H1 (cell line): ENCODE data around the gene FBXL17. TPM values are rescaled to one million over a fixed set of nuclear protein-coding genes. Genes with fewer than 3 reads are reported as not detected.

Experiments used
- CTCF ChIA-PET: fragments of 300-600 bp; sonication (Branson Sonifier 250); formaldehyde crosslinking; loops from one replicate; lab custom pipeline; 2021; ENCODE audit not compliant: partially characterized antibody; lab: Charles Lee
- POLR2A ChIA-PET: fragments of 300-600 bp; sonication (Branson Sonifier 250); formaldehyde crosslinking; loops from one replicate; lab custom pipeline; 2021; ENCODE audit warnings: inconsistent platforms; ENCODE audit not compliant: partially characterized antibody; lab: Charles Lee
- DNase-seq, 2 experiments: peaks; one replicate each; pipeline versions ENCODE4 v3.0.0 to v3.0.0-alpha.2; 2010 to 2022; ENCODE audit warnings: low spot score in 2 of 2, low read depth in 1 of 2, mixed read lengths in 1 of 2
- FAIRE-seq: peaks from 2 replicates; lab custom pipeline; 2011; peaks lifted over from hg19 to GRCh38; lab: Jason Lieb, UNC
- H2AFZ ChIP-seq: 2 replicates; pipeline ENCODE4 v1.8.1; 2012; ENCODE audit warnings: low read length, inconsistent platforms
- H2AK5ac ChIP-seq: 2 replicates; pipeline ENCODE4 v1.6.1; 2013; ENCODE audit warnings: low read depth, low read length
- H2BK120ac ChIP-seq: replicated peaks from 2 replicates; pipeline ENCODE3; 2013; ENCODE audit warnings: low read depth, low read length, inconsistent platforms
- H2BK12ac ChIP-seq: 2 replicates; pipeline ENCODE4 v1.6.1; 2013; ENCODE audit warnings: low read depth, low read length
- H2BK15ac ChIP-seq: 2 replicates; pipeline ENCODE4 v1.6.1; 2013; ENCODE audit warnings: low read length
- H2BK20ac ChIP-seq: 2 replicates; pipeline ENCODE4 v1.6.1; 2013; ENCODE audit warnings: low read length
- H2BK5ac ChIP-seq: 2 replicates; pipeline ENCODE4 v1.6.1; 2013; ENCODE audit warnings: low read depth, low read length
- H3K14ac ChIP-seq: 2 replicates; pipeline ENCODE4 v1.6.1; 2013; ENCODE audit warnings: inconsistent platforms; ENCODE audit not compliant: insufficient read length
- H3K18ac ChIP-seq: 2 replicates; pipeline ENCODE4 v1.6.1; 2013; ENCODE audit warnings: low read length; ENCODE audit errors: extremely low read depth
- H3K23ac ChIP-seq: 2 replicates; pipeline ENCODE4 v1.6.1; 2013; ENCODE audit warnings: inconsistent platforms; ENCODE audit not compliant: insufficient read length
- H3K23me2 ChIP-seq: 2 replicates; pipeline ENCODE4 v1.6.1; 2013; ENCODE audit warnings: low read depth, low read length
- H3K27ac ChIP-seq: 2 replicates; pipeline ENCODE4 v1.6.1; 2011; ENCODE audit warnings: low read depth, low read length, inconsistent platforms
- H3K27me3 ChIP-seq, 4 experiments: replicated peaks in 1 of 4; 1 replicate in 1 of 4; 2 replicates in 3 of 4; pipeline versions ENCODE4 v1.6.1 to v1.8.1; 2011 to 2013; ENCODE audit warnings: low read length in 3 of 4, mild to moderate bottlenecking in 3 of 4, inconsistent platforms in 2 of 4, mixed read lengths in 2 of 4, moderate library complexity in 1 of 4; ENCODE audit not compliant: control insufficient read depth in 3 of 4, insufficient read depth in 3 of 4; ENCODE audit errors: extremely low read depth in 1 of 4
- H3K36me3 ChIP-seq, 4 experiments: 2 replicates each; pipeline versions ENCODE4 v1.6.1 to v1.8.1; 2011 to 2013; ENCODE audit warnings: mild to moderate bottlenecking in 4 of 4, low read length in 3 of 4, moderate library complexity in 2 of 4, control low read depth in 1 of 4, inconsistent platforms in 1 of 4; ENCODE audit not compliant: insufficient read depth in 4 of 4, control insufficient read depth in 2 of 4
- H3K4ac ChIP-seq: replicated peaks from 2 replicates; pipeline ENCODE3; 2013; ENCODE audit warnings: low read length, low read depth, mixed read lengths, inconsistent platforms; ENCODE audit not compliant: insufficient read length
- H3K4me1 ChIP-seq, 4 experiments: replicated peaks in 1 of 4; 1 replicate in 1 of 4; 2 replicates in 3 of 4; pipeline versions ENCODE4 v1.6.1 to v1.8.1; 2011 to 2013; ENCODE audit warnings: low read length in 3 of 4, inconsistent platforms in 2 of 4, mixed read lengths in 1 of 4; ENCODE audit not compliant: insufficient read depth in 4 of 4, control insufficient read depth in 3 of 4
- H3K4me2 ChIP-seq, 2 experiments: 2 replicates each; pipeline versions ENCODE4 v1.6.1 to v1.8.1; 2011 to 2013; ENCODE audit warnings: low read depth in 2 of 2, low read length in 2 of 2, control low read depth in 1 of 2, inconsistent platforms in 1 of 2, mild to moderate bottlenecking in 1 of 2; ENCODE audit not compliant: insufficient read depth in 1 of 2
- H3K4me3 ChIP-seq, 4 experiments: fragments of 200-600, 300-600 bp in 1 of 4; sonication (generic), shearing (Covaris generic), sonication (Bioruptor Twin) in 1 of 4; 2 replicates each; pipeline versions ENCODE4 v1.5.1 to v1.8.1; 2011 to 2016; ENCODE audit warnings: low read length in 4 of 4, low read depth in 3 of 4, control low read depth in 2 of 4, inconsistent platforms in 2 of 4, mild to moderate bottlenecking in 2 of 4, mixed read lengths in 1 of 4, moderate library complexity in 1 of 4; ENCODE audit not compliant: insufficient read depth in 2 of 4; ENCODE audit errors: extremely low read depth in 1 of 4
- H3K56ac ChIP-seq: replicated peaks from 2 replicates; pipeline ENCODE3; 2013; ENCODE audit warnings: low read depth, mild to moderate bottlenecking, mixed read lengths, low read length, inconsistent platforms; ENCODE audit not compliant: insufficient read length
- H3K79me1 ChIP-seq: 2 replicates; pipeline ENCODE4 v1.6.1; 2013; ENCODE audit warnings: low read depth, low read length, control low read depth
- H3K79me2 ChIP-seq, 2 experiments: 2 replicates each; pipeline versions ENCODE4 v1.6.1 to v1.8.1; 2012 to 2013; ENCODE audit warnings: low read length in 2 of 2, mild to moderate bottlenecking in 2 of 2, inconsistent platforms in 1 of 2; ENCODE audit not compliant: insufficient read depth in 2 of 2, control insufficient read depth in 1 of 2
- H3K9ac ChIP-seq, 4 experiments: replicated peaks in 1 of 4; 1 replicate in 1 of 4; 2 replicates in 3 of 4; pipeline versions ENCODE4 v1.6.1 to v1.8.1; 2011 to 2013; ENCODE audit warnings: low read depth in 3 of 4, low read length in 3 of 4, control low read depth in 2 of 4, mild to moderate bottlenecking in 2 of 4, moderate library complexity in 2 of 4, inconsistent platforms in 1 of 4; ENCODE audit errors: extremely low read depth in 1 of 4
- H3K9me3 ChIP-seq, 2 experiments: 2 replicates each; pipeline versions ENCODE4 v1.6.1 to v1.8.1; 2012 to 2013; ENCODE audit warnings: mild to moderate bottlenecking in 2 of 2, moderate library complexity in 2 of 2, control low read depth in 1 of 2, inconsistent platforms in 1 of 2, low read depth in 1 of 2, low read length in 1 of 2, mixed read lengths in 1 of 2; ENCODE audit not compliant: insufficient read depth in 2 of 2
- H4K20me1 ChIP-seq, 2 experiments: replicated peaks in 1 of 2; 2 replicates each; pipeline versions ENCODE3 to v1.8.1; 2011 to 2013; ENCODE audit warnings: inconsistent platforms in 2 of 2, low read length in 2 of 2, mild to moderate bottlenecking in 1 of 2; ENCODE audit not compliant: insufficient read depth in 2 of 2, control insufficient read depth in 1 of 2
- H4K5ac ChIP-seq: 2 replicates; pipeline ENCODE4 v1.6.1; 2013; ENCODE audit warnings: low read length, low read depth, mixed read lengths, inconsistent platforms; ENCODE audit not compliant: insufficient read length
- H4K8ac ChIP-seq: 2 replicates; pipeline ENCODE4 v1.8.0; 2013; ENCODE audit warnings: mild to moderate bottlenecking, moderate library complexity, low read length, inconsistent platforms; ENCODE audit not compliant: insufficient read depth; ENCODE audit errors: extremely low read depth
- H4K91ac ChIP-seq: replicated peaks from 2 replicates; pipeline ENCODE3; 2013; ENCODE audit warnings: low read length, mixed read lengths, inconsistent platforms; ENCODE audit not compliant: insufficient read length
- CEBPB ChIP-seq: IDR thresholded peaks from 2 replicates; pipeline ENCODE4 v1.6.1; 2012; ENCODE audit warnings: low read depth, low read length
- FOSL1 ChIP-seq: IDR thresholded peaks from 2 replicates; pipeline ENCODE4 v1.6.1; 2011; ENCODE audit warnings: mild to moderate bottlenecking, low read depth, low read length, moderate library complexity; ENCODE audit not compliant: insufficient read depth
- JUND ChIP-seq: IDR thresholded peaks from 2 replicates; pipeline ENCODE4 v1.6.1; 2011; ENCODE audit warnings: mild to moderate bottlenecking, improper control_type of control experiment, low read length
- KDM5A ChIP-seq: fragments of 200-600 bp; IDR thresholded peaks from 2 replicates; pipeline ENCODE4 v1.7.1; 2012; ENCODE audit warnings: mild to moderate bottlenecking, low read length, inconsistent platforms, mixed read lengths
- NRF1 ChIP-seq: IDR thresholded peaks from 2 replicates; pipeline ENCODE4 v1.6.1; 2011; ENCODE audit warnings: mild to moderate bottlenecking, low read depth, low read length, improper control_type of control experiment
- POLR2AphosphoS5 ChIP-seq: IDR thresholded peaks from 2 replicates; pipeline ENCODE4 v1.6.1; 2011; ENCODE audit warnings: low read depth, low read length
- RNF2 ChIP-seq: fragments of 200-900, 300-1000 bp; sonication (generic); IDR thresholded peaks from 2 replicates; pipeline ENCODE4 v1.7.1; 2016; ENCODE audit warnings: borderline replicate concordance, low read depth, mild to moderate bottlenecking, antibody characterized with exemption, low read length; ENCODE audit not compliant: poor library complexity, severe bottlenecking; ENCODE audit errors: missing control alignments
- TCF12 ChIP-seq: IDR thresholded peaks from 2 replicates; pipeline ENCODE4 v1.6.1; 2011; ENCODE audit warnings: low read depth, mild to moderate bottlenecking, low read length
- ZNF274 ChIP-seq: IDR thresholded peaks from 2 replicates; pipeline ENCODE4 v1.7.0; 2012; ENCODE audit warnings: low read length, borderline replicate concordance; ENCODE audit errors: extremely low read depth
- WGBS, 2 experiments: shearing (Covaris generic) in 1 of 2; methylation state at CpG; one replicate each; pipeline versions ENCODE4 v1.1.6 to v1.1.7; 2013 to 2015; ENCODE audit warnings: low lambda C conversion rate in 2 of 2, mixed read lengths in 2 of 2, inconsistent platforms in 1 of 2, low coverage in 1 of 2, missing lambda C conversion rate in 1 of 2; ENCODE audit not compliant: insufficient replicate concordance in 2 of 2, insufficient coverage in 1 of 2, insufficient read length in 1 of 2; ENCODE audit errors: extremely low coverage in 1 of 2, missing lambda C conversion rate in 1 of 2; 5-methylcytosine and 5-hydroxymethylcytosine counted together
- polyA plus RNA-seq, 7 experiments: library from polyadenylated mRNA; depleted of rRNA in 3 of 7; stranded (reverse) in 5 of 7; unstranded in 2 of 7; fragments of >200 nt in 5 of 7; fragments of 200-250 nt in 2 of 7; gene quantifications; 1 replicate in 5 of 7; 2 replicates in 1 of 7; 4 replicates in 1 of 7; pipeline versions ENCODE4 v1.2.1 to v1.2.3, GENCODE V29; 2011 to 2013; ENCODE audit warnings: missing spikeins in 2 of 7, mixed read lengths in 2 of 7
- total RNA-seq: library from RNA; stranded (reverse); fragmentation: NEBNext Ultra II Directional; extraction: Animal tissue kit (Norgen Biotek cat#: 25700); gene quantifications from 2 replicates; pipeline ENCODE4 v1.2.1, GENCODE V29; 2021
- TF ChIP-seq, protein P1 (sequence below): IDR thresholded peaks from 2 replicates; pipeline ENCODE4 v1.6.1; 2012; ENCODE audit warnings: inconsistent platforms

The FBXL17 gene
- total and polyA plus RNA-seq, 2 of the 8 experiments (the other 6 are each of a cell fraction or from before 2014, with no cell fraction given) = 0.35 to 4.3 TPM

GRCh38 chr5:108220834-108221233, 161.1 kb downstream of the FBXL17 start:
- Histone ChIP-seq H3K4me2 (no peak overlapping the region), H4K8ac (no peak overlapping the region), H2BK5ac (no peak overlapping the region), H2BK12ac (no peak overlapping the region), H3K4me3 (no peak overlapping the region), H3K14ac (no peak overlapping the region), H3K79me1 (no peaks in the 10 kb centered on the region), H4K91ac (no peak overlapping the region), H3K4me1 (no peaks in the 10 kb centered on the region), H3K23me2 (no peaks in the 10 kb centered on the region; the same call in 1 of the 2 replicates), H3K9ac (no peak overlapping the region), H3K27ac (no peak overlapping the region), H2AFZ (no peak overlapping the region), H3K36me3 (no peaks in the 10 kb centered on the region), H3K4ac (no peak overlapping the region), H3K27me3 (no peaks in the 10 kb centered on the region), H2BK20ac (no peak overlapping the region), H4K20me1 (no peaks in the 10 kb centered on the region), H4K5ac (no peak overlapping the region), H3K56ac (no peak overlapping the region), H2BK120ac (no peak overlapping the region), H2BK15ac (no peak overlapping the region), H2AK5ac (no peak overlapping the region), H3K79me2 (no peaks in the 10 kb centered on the region), H3K9me3 (no peaks in the 10 kb centered on the region), H3K23ac (no peak overlapping the region), H3K18ac (no peak overlapping the region)
- FAIRE-seq = no peak
- TF ChIP-seq KDM5A = no peak
- TF ChIP-seq FOSL1 = no peak
- TF ChIP-seq ZNF274 = no peak
- TF ChIP-seq, protein P1, sequence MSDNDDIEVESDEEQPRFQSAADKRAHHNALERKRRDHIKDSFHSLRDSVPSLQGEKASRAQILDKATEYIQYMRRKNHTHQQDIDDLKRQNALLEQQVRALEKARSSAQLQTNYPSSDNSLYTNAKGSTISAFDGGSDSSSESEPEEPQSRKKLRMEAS = no peak
- no peak for TF ChIP-seq NRF1
- TF ChIP-seq JUND = no peak
- TF ChIP-seq RNF2 = no peak
- no peak for TF ChIP-seq TCF12
- no peak for TF ChIP-seq POLR2AphosphoS5
- TF ChIP-seq CEBPB = no peak
- 90% methylated on average over 1 of the region's 1 CpG; no CpG with 5 or more reads in 1 of the 2 experiments for WGBS, 2 experiments
- ChIA-PET POLR2A (no interaction called here), CTCF (no interaction called here)
- no peak for DNase-seq
